GM19099 (cell line): ENCODE measurements around the gene ACACB.

Experiments
- POLR2A ChIP-seq: IDR thresholded peaks from 3 replicates; pipeline ENCODE4 v1.6.1; 2011; ENCODE audit warnings: low read depth; ENCODE audit not compliant: insufficient read length; ENCODE audit errors: extremely low read depth

ACACB gene

DNA sequence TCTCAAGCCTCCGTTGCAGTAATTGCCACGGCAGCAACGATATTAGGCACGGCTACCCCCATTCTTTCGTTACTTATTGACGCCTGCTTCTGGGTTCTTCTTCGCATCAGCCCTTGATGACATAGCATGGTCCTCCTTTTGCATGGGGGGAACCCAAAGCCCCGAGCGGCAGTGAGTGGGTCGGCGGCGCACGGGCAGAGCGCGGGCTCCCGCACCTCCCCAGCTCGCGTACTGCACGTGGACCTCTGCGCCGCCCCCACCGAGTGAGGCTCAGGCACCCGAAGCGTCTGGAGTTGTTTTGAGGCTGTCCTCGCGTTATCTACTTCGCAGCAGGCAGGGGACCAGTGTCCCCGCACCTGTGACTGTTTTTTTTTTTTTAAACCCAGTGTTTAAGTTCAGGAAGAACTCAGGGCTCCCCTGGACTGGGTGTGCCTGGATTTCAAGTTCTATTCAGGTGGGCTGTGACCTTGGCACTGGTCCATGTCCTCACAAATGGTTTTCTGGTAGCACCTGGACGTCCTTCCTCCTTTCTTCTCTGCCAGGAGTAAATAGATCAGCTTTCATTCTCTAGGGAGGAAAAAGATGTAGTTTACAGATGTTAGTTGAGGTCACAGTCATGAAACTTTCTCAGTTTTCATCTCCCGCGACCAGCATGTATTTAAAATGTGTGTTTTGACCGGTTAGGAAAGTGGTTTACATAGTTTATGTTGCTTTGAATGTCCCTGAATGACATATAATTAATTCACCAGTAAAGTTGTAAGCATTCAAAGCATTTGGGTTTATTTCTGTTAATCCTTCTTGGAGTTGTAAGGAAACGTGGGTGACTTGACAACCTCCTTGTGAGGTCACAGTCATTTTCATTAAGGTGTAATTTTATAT lies 194.1 kb downstream of the ACACB start:
- TF ChIP-seq POLR2A = no peak
